Cardiac septum (tissue), 1 donor: ENCODE results near the gene TACSTD2. TPM values are rescaled to one million over a fixed set of nuclear protein-coding genes. Genes with fewer than 3 reads are reported as not detected.
"Not testable (repeated sequence)": the region's sequence is repeated elsewhere in the genome, so short reads cannot be mapped to it uniquely, and the experiment has no call there.

Experiments
- DNase-seq: peaks from one replicate; pipeline ENCODE4 v3.0.0-alpha.2; 2020; ENCODE audit warnings: low spot score
- intact Hi-C: fragments of 100-400 bp; cut with DNase I; formaldehyde crosslinking; loops from one replicate; pipeline ENCODE4 v1.14.0; 2022
- total RNA-seq: library from RNA; stranded (reverse); fragmentation: NEBNext Ultra II Directional; extraction: Animal tissue kit (Norgen Biotek cat#: 25700); gene quantifications from one replicate; pipeline ENCODE4 v1.2.1, GENCODE V29; 2021
- donor health status: DM: no; HTN: no; CAD: no.

TACSTD2 gene
- total RNA-seq, 1 donor from 2014 or later, result 0.11 TPM

DNA sequence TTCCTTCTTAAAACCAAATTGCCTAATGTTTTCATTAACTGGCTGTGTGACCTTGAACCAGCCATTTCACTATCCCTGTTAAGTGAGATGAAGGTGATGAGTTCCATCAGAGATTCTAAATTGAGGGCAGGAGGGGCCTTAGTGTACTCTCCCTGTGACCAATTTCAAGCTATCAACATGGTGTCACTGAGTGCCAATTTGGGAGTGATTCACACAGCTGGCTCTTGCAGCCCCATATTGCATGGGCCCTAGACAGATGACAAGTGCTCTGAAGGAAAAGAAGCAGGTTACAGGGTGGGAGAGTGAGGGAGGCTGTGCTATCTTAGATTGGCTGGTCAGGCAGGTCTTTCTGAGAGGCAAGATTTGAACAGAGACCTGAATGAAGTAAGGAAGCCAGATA, 13.0 kb upstream of the TACSTD2 start:
- DNase-seq, result no peak
- intact Hi-C loops, result no loop called here

DNA sequence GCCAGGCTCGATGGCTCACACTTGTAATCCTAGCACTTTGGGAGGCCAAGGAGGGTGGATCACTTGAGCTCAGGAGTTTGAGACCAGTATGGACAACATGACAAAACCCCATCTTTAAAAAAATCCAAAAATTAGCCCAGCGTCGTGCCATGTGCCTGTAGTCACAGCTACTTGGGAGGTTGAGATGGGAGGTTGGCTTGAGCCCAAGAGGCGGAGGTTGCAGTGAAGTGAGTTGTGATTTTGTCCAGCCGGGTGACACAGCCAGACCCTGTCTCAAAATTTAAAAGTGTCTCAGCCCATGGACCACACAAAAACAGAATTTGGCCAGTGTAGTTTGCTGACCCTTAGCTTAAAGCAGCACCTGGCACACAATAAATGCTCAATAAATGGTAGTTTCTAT, 11.3 kb upstream of the TACSTD2 start:
- intact Hi-C loops, result no loop called here
- DNase-seq, result no peak

DNA sequence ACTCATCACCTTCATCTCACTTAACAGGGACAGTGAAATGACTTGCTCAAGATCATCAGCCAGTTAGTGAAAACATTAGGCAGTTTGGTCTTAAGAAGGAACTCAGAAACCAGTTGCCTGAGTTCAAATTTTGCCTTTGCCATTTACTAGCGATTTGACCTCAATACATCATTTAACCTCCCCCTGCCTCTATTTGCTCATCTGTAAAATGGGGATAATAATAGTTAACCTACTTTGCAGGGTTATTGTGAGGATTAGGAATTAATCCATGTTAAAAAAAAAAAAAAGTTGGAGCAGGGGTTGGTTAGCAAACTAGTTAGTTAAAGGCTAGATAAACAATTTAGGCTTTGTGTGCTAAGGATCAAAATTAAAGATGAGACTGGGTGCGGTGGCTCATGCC, 10.6 kb upstream of the TACSTD2 start:
- intact Hi-C loops, result no loop called here

DNA sequence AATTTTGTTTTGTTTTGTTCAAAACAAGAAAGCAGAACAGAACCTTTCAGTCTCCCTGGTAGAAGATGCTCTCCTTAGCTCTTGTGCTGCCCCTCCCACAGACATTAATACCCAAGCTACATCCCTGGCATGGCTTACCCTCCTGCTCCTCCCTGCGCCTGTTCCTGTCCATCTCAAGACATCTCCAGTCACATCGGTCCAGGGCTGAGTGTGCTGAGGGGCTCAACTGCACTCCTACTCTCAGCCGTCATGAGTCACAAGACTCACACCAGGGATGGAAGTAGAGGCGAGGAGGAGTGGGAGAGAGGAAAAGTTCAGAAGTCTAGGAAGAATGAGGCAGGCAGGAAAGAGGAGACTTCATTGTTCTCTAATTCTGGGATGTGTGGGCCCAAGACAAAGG, 9.2 kb upstream of the TACSTD2 start:
- intact Hi-C loops, result no loop called here
- no peak for DNase-seq

More for the DNA sequence above, 10.6 kb upstream of the TACSTD2 start:
- no peak for DNase-seq

DNA sequence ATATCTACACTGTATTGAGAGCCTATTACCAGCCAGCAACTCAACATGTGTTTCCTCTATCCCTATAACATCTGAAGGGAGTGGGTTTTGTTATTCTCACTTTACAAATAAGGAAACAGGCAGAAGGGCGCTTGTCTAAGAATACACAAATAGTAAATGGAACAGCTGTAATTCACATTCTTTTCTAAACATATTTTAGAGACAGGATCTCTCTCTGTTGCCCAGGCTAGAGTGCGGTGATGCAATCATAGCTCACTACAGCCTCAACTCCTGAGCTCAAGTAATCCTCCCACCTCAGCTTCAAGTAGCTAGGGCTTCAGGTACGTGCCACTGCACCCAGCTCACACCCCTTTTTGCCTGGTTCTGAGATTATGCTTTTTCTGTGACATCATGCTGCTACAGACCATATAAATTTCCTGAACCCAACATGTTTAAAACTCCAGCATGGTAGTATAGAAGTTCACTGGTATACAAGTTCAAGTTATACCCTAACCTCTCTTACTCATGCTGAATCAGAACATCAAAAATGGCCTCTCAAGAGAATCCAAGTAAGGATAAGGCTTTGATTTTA, 8.6 kb upstream of the TACSTD2 start:
- DNase-seq, result no peak
- intact Hi-C loops, result no loop called here

DNA sequence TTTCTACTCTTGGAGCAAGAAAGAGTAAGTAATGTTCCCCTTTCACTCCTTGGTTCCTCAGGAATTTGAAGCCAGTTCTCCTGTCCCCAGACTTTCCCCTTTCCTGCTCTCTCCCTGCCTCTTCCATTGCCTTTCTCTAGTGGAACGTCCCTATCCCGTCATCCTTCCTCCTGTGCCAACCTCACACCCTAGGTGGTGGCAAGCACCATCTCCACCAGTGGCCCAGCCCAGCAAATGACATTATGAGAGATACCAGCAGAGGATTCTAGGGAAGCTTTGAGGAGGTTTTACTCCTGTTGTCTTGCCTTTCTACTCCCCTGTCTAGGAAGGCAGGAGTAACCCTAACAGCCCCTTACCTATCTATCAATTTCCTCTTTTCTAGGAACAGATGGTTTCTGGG, 8.1 kb upstream of the TACSTD2 start:
- intact Hi-C loops, result no loop called here
- DNase-seq, result no peak

DNA sequence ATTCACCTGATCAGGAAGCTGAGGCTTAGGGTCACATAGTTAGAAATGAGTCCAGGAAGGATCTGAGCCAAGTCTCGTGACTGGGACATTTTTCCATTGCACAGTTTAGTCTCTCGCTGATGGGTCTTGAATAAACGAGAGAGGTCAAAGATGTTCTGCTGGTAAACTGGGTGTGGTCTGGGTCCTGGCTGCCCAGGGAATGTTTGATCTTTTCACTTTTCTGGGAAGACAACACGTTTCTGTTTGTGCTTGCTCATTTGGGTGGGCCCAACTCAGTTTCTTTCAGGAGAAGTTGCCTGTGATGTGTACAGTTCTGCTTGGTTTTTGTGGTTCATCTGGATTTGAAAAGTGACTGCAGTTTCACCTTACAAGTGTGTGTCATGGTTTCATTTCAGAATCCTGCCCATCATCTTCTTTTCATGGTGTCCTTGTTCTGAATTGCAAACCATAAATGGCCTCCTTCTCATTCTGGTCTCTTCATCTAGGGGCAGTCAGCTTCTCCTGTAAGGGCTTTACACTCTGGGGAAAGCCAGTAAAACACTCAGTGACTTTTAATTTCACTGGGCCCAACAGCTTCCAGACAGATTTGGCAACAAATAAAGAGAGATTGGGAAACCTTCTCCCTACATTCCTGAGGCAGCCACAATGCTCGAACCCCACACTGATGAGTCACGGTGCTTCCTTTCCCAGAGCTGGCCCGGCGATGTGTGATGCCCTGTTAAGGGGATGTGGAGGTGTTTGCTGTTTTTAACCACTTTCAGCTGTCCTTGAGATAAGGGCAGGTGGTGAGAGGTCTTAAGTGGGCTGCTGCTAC, 7.2 kb upstream of the TACSTD2 start:
- no peak for DNase-seq

DNA sequence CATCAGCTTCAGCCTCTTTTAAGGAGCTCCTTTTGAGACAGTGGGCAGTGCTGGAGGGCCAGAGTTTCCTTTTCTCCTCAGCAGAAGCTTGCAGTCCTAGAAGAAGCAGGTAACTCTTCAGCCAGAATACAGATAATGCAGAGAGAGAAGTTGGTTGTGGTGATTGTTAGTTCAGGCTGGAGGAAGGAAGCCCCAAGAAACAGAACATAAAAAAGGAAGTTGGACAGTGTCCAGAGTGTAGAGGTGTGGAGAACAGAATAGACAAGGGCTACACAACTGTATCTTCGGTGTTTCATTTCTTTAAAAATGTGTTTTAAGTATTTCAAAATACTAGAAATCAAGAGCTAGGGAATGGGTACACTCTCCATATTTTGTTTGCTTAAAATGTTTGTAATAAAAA, 6.4 kb upstream of the TACSTD2 start:
- intact Hi-C loops, result no loop called here
- no peak for DNase-seq

More for the DNA sequence above, 7.2 kb upstream of the TACSTD2 start:
- intact Hi-C loops, result no loop called here

DNA sequence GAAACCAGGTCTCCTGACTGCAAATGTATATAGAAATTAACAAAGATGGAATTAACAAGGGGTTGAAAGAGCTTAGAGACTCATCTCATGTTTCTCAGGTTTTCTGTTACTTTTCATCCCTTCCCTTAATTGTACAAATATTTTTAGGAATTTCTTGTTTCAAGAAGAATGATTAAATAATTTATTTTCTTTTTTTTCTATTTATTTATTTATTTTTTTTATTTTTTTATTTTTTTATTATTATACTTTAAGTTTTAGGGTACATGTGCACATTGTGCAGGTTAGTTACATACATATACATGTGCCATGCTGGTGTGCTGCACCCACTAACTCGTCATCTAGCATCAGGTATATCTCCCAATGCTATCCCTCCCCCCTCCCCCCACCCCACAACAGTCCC, 5.1 kb upstream of the TACSTD2 start:
- DNase-seq, intact Hi-C loops: not testable (repeated sequence)

DNA sequence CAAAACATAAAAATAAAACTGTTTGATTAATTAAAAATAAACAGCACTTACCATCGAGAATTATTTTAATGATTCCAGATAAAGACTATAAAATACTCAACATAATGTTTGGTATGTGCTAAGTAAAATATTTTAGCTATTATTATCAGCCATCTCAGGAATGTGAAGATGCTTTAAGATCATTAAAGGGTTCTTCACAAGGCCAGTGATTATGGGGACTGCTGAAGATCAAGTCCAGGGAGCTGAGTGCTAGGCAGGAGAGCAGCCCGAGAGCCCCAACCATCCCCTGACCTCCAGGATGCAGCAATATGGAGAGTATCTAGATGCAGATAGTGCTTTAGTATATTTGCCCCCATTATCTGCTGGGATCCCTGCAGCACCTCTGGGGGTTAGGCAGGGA, 4.6 kb upstream of the TACSTD2 start:
- intact Hi-C loops, result no loop called here

DNA sequence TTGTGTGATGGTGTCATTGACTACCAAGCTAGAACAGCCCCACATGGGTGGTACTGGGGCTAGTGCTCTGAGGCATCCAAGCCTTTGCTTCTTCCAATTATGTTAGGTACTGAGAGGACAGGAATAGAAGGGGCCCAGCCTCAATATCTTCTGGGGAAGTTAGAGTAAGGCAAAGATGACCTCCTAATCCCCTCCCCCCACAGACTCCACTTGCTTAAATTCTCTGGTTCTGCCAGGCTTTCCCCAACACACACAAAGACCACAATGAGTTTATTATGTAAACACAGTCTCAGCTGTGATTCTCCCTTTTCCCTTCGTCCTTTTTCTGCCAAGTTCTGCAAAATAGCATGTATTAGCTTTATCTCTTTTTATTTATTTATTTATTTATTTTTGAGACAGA, 3.1 kb upstream of the TACSTD2 start:
- intact Hi-C loops, result no loop called here
- no peak for DNase-seq

More for the DNA sequence above, 4.6 kb upstream of the TACSTD2 start:
- no peak for DNase-seq

DNA sequence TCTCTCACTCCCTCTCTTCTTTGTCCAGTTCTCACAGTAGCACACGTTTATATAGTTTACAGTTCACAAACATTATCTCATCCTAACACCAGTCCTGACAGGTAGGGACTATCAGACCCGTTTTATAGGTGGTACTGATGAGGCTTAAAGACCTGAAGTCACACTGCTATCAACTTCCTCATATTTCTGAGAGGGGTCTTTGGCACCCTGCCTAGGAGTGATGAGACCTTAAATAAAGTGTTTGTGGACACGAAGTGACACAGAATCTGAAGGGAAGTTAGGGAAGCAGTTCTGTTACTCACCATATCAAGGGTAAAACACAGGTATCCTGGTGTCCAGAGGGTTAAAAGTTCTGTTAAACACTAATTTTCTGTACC, 590 bp upstream of the TACSTD2 start:
- intact Hi-C loops, result no loop called here
- no peak for DNase-seq

DNA sequence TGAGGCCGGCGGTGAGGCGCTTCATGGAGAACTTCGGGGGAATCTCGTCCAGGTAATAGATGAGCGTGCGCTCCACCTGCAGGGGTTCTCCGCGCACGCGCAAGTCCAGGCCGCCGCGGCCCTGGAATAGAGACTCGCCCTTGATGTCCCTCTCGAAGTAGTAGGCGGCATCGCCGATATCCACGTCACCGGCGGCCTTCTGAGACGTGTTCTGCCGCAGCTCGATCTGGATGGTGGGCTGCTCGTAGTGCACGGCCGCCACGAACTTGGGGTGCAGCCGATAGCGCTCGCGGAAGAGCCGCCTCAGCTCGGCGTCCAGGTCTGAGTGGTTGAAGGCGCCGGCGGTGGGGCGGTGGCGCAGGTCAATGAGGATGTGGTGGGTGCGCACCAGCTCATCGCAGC, 726 bp downstream of the TACSTD2 start:
- intact Hi-C loops, result no loop called here

DNA sequence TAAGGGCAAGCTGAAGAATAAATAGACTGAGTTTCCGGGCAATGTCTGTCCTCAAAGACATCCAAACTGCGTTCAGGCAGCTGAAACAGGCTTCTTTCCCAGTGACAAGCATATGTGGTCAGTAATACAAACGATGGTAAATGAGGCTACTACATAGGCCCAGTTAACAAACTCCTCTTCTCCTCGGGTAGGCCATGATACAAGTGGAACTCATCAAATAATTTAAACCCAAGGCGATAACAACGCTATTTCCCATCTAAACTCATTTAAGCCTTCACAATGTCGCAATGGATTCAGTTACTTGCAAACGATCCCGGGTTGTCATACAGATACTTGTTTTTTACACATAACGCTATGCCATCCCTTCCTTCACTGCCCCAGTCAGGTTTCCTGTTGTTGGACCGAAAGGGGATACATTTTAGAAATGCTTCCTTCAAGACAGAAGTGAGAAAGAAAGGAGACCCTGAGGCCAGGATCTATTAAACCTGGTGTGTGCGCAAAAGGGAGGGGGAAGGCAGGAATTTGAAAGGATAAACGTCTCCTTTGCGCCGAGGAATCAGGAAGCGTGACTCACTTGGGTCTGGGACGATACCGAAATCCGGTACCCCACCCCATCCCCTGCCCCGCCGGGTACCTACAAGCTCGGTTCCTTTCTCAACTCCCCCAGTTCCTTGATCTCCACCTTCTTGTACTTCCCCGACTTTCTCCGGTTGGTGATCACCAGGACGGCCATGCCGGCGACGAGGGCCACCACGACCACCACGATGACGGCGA, 1.3 kb downstream of the TACSTD2 start:
- DNase-seq, result no peak
- intact Hi-C loops, result no loop called here

More for the DNA sequence above, 726 bp downstream of the TACSTD2 start:
- no peak for DNase-seq

DNA sequence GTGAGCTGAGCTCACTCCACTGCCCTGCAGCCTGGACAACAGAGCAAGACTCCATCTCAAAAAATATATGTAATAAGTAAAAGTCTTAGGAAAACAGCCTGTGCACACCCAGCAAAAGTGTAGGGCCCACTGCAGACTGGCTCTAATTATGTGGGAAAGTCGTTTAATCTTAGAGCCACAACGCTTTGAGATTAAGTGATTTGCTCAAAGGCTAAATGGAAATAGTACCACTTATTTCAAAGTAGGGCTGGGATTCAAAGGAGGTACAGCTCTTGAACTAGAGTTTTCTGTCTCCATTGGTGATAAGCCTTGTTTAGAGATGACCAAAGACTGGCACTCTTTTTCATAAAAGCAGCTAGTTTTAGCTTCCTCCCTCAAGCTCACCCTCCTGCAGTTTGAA, 2.2 kb downstream of the TACSTD2 start:
- DNase-seq, result no peak
- intact Hi-C loops, result no loop called here

DNA sequence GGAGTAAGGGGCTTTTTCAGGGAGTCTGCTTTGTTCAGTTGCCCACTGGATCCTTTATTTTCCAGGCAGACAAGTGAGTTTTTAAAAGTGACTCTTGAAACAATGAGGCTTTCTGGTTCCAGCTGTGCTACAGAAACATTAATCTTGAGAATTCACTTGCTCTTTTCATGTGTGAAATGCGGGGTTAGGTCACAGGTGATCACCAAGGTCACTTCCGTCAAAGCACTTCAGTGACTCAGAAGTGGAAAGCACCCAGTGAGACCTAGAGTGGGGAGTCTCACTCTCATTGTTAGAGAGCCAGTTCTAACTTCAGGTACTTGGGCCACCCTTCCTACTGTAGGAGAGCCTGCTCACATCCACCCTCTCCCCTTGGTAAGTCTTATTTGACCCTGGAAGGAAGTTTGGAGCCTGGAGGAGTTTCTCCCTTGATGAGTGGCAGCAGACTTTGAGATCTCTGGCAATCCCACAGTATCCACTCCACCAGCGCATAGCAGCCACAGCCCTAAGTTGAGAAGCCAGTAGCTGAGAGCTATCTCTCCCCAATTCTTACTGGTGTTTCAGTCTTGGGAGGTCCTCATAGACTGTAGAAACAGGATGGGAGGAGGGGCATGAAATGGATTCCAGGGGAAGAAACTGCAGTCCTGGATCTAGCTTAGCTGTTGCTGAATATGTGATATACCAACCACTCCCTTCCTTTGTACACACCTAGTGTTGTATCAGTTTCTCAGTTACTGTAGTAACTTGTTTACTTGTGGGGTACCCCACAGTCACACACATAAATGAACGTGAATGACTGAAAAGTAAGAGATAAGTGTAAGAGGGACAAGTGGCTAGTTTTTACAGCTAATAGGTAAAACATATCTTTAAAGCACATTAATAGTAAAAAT, 3.1 kb downstream of the TACSTD2 start:
- no peak for DNase-seq
- intact Hi-C loops, result no loop called here

DNA sequence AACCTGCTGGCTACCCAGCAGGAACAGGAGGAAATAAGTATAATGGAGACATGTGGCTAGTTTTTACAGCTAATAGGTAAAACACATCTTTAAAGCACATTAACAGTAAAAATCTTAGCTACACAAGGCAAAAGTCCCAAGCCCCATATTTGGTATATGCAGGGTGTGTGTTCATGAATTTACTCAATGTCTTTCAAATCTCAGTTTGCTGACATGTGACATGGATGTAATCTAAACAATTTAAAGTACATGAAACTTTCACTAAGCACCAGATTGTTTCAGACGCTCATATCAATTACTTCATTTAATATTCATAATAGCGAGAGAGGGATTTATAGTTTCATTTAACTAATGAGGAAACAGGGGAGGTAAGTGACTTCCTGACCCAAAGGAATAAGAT, 3.9 kb downstream of the TACSTD2 start:
- intact Hi-C loops, result no loop called here
- no peak for DNase-seq

DNA sequence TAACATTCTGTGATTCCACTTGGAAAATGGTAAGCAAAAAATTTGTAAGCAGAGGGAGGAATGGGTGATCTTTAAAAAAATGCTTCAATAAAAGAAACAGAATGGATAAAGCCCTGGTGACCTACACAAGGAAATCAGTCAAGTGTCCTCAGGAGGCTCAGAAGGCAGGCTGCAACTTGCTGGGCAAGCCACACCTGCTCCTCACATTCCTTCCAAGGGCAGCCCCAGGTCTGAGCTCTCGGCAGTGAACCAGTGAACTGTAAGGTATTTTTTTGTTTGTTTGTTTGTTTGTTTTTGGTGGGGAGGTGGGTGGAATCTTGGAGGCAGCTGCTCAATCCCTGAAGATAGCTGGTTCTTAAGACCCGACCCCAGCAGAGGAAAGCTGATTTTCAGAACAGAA, 4.4 kb downstream of the TACSTD2 start:
- intact Hi-C loops, result no loop called here
- no peak for DNase-seq

DNA sequence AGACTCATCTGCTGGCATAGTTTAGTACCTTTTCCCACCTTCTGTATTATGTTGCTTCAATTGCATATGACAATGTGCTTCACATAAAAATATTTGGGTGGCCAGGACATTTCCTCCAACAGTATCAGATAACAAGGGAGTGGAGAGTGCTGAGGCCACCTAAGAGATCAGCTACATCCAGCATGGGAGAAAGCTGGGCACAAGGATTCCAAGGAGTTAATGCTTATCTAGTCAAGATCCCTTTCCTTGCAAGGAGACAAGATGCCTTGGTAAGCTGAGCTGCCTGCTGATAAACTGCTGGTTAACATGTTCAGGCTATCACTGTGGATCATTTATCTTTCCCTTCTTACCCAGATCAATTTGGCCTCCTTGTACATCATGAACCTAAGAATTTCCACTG, 5.4 kb downstream of the TACSTD2 start:
- intact Hi-C loops, result no loop called here
- DNase-seq, result no peak

DNA sequence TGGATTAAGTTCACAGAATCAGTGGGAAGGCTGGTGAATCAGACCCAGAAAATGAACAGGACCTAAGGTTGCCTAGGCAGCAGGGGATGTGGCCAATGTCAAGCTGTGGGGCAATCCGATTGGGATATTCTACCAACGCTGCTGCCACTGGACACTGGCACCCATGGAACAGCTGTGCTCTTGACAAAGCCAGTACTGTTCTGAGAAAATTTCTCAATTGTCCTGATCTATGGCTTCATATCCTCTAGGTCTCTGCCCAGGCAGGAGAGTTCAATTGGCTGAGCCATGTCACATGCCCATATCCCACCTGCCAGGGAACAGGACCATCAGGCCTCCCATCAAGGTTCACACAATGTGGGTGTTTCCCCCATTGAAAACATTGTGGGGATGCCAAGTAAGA, 6.2 kb downstream of the TACSTD2 start:
- DNase-seq, result no peak
- intact Hi-C loops, result no loop called here
